Type B pancreatic cell (in vitro differentiated cells): ENCODE results near the gene JPH3. TPM values are rescaled to one million over a fixed set of nuclear protein-coding genes. Genes with fewer than 3 reads are reported as not detected.

Source experiments
- DNase-seq: peaks from one replicate; pipeline ENCODE4 v3.0.0; 2021; ENCODE audit warnings: mixed read lengths; ENCODE audit not compliant: unreplicated experiment; ENCODE audit errors: extremely low spot score
- H3K27ac Mint-ChIP-seq: 2 replicates; pipeline ENCODE4 v1.8.0; 2021; ENCODE audit warnings: mild to moderate bottlenecking, mixed read lengths
- H3K27me3 Mint-ChIP-seq: 2 replicates; pipeline ENCODE4 v1.8.0; 2021; ENCODE audit warnings: mixed read lengths
- H3K36me3 Mint-ChIP-seq: 2 replicates; pipeline ENCODE4 v1.8.0; 2021; ENCODE audit warnings: mixed read lengths
- H3K4me1 Mint-ChIP-seq: one replicate; pipeline ENCODE4 v1.8.0; 2021; ENCODE audit warnings: mixed read lengths; ENCODE audit not compliant: unreplicated experiment
- H3K4me3 Mint-ChIP-seq: 2 replicates; pipeline ENCODE4 v1.8.0; 2021; ENCODE audit warnings: mild to moderate bottlenecking, mixed read lengths
- H3K9me3 Mint-ChIP-seq: 2 replicates; pipeline ENCODE4 v1.8.0; 2021; ENCODE audit warnings: mixed read lengths
- total RNA-seq: library from RNA; stranded (reverse); gene quantifications from 2 replicates; pipeline ENCODE4 v1.2.1, GENCODE V29; 2021; ENCODE audit warnings: low replicate concordance
- TF ChIP-seq, protein P1 (sequence below): fragments of 200-600 bp; sonication (generic); conservative IDR thresholded peaks from 2 replicates; pipeline ENCODE4 v1.5.0; 2021; ENCODE audit warnings: antibody characterized with exemption, mild to moderate bottlenecking

JPH3 gene
- total RNA-seq, 1 donor from 2014 or later: 7.2 TPM

DNA sequence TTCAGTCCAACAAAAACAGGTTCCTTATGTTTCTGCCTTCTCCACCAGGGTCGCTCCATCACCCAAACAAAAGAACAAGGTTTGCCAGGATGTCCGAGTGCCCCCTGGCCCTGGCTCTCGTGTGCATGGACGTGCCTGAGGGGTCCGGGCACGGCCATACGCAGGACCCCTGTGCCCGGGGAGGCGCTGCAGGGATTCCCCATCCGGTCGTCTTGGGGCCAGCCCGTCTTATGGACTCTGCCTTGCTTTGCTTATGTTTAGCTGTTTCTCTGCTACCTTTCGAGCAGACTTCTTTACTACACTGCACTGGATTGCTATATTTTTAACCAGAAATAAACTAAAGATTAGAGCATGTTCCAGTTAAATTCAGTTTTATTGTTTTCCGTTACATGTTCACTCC is 95.5 kb downstream of the JPH3 start:
- TF ChIP-seq, protein P1, sequence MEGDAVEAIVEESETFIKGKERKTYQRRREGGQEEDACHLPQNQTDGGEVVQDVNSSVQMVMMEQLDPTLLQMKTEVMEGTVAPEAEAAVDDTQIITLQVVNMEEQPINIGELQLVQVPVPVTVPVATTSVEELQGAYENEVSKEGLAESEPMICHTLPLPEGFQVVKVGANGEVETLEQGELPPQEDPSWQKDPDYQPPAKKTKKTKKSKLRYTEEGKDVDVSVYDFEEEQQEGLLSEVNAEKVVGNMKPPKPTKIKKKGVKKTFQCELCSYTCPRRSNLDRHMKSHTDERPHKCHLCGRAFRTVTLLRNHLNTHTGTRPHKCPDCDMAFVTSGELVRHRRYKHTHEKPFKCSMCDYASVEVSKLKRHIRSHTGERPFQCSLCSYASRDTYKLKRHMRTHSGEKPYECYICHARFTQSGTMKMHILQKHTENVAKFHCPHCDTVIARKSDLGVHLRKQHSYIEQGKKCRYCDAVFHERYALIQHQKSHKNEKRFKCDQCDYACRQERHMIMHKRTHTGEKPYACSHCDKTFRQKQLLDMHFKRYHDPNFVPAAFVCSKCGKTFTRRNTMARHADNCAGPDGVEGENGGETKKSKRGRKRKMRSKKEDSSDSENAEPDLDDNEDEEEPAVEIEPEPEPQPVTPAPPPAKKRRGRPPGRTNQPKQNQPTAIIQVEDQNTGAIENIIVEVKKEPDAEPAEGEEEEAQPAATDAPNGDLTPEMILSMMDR: no peak
- Mint-ChIP-seq H3K36me3 (no peaks in the 10 kb centered on the region), H3K4me3 (no peak overlapping the region), H3K27ac (no peak overlapping the region), H3K9me3 (no peaks in the 10 kb centered on the region), H3K4me1 (no peaks in the 10 kb centered on the region), H3K27me3 (no peaks in the 10 kb centered on the region)
- DNase-seq: no peak

DNA sequence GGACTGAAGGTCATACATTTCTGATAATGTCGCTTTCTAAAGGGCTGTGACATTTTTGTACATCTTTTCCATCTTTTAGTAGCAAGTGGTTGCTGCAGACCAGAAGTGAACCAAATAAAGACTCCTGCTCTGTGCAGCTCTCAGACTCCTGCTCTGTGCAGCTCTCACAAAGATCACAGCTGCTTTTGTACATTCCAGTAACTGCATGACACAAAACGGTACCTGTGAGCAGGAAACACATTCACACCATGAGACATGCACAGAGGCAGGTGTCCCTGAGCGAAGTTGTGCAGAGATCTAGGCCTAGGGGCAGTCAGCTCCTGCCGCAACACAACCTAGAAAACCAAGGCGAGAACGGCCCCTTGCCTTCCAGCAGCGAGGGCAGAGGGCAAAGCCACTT is 95.9 kb downstream of the JPH3 start:
- Mint-ChIP-seq H3K27ac (no peak overlapping the region), H3K36me3 (no peaks in the 10 kb centered on the region), H3K27me3 (no peaks in the 10 kb centered on the region), H3K4me3 (no peak overlapping the region), H3K9me3 (no peaks in the 10 kb centered on the region), H3K4me1 (no peaks in the 10 kb centered on the region)
- TF ChIP-seq, protein P1: no peak
- DNase-seq: no peak

DNA sequence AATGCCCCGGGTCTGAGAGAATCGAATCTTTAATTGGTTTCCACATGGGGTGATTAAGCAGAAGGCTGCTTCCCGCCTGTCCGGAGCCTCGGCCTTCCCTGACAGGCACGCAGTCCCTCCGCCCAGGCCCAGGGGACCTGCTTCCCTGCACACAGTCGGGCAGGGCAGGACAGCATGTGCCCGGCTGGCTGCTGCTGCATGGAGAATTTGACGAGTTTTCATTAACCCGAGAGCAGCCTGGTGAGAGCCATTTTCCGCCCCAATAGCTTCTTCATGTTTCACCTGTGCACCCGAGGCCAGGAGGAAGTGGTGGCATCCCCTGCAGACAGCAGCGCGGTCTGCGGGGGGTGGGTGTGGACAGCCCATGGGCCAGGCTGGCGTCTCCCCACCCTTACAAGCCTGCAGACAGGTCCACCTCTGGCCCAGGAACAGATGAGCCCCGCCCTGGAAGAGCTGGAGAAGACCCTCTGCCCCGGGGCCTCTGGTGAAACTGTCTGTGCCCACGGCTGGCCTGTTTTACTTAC is 96.4 kb downstream of the JPH3 start:
- no peaks in the 10 kb centered on the region for H3K36me3 Mint-ChIP-seq
- no peak overlapping the region for H3K27ac Mint-ChIP-seq
- TF ChIP-seq, protein P1: no peak
- no peak for DNase-seq
- no peaks in the 10 kb centered on the region for H3K9me3 Mint-ChIP-seq
- H3K4me3 Mint-ChIP-seq: no peak overlapping the region
- no peaks in the 10 kb centered on the region for H3K4me1 Mint-ChIP-seq
- no peaks in the 10 kb centered on the region for H3K27me3 Mint-ChIP-seq

DNA sequence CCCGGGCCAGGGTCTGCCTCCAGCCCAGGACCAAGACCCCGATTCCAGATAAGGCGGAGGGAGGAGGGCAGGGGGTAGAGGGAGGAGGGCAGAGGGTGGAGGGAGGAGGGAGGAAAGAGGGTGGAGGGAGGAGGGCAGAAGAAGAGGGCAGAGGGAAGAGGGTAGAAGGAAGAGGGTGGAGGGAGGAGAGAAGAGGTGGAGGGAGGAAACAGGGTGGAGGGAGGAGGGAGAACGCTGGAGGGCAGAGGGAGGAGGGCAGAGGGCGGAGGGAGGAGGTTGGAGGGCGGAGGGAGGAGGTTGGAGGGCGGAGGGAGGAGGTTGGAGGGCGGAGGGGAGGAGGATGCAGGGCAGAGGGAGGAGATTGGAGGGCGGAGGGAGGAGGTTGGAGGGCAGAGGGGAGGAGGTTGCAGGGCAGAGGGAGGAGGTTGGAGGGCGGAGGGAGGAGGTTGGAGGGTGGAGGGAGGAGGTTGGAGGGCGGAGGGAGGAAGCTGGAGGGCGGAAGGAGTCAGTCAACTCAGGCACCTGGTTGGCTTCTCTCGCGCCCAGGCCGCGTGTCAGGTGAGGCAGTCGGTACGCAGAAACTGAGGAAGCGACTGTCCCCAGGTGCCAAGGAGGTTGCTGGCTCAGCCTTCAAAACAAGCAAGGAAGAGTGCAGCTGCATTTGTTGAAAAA is 98.2 kb downstream of the JPH3 start:
- H3K27me3 Mint-ChIP-seq: no peaks in the 10 kb centered on the region
- peaks cover 4% of the 10 kb centered on the region for H3K4me1 Mint-ChIP-seq
- H3K27ac Mint-ChIP-seq: no peak overlapping the region
- no peaks in the 10 kb centered on the region for H3K9me3 Mint-ChIP-seq
- no peak for DNase-seq
- H3K4me3 Mint-ChIP-seq: no peak overlapping the region
- H3K36me3 Mint-ChIP-seq: no peaks in the 10 kb centered on the region
- TF ChIP-seq, protein P1: no peak

DNA sequence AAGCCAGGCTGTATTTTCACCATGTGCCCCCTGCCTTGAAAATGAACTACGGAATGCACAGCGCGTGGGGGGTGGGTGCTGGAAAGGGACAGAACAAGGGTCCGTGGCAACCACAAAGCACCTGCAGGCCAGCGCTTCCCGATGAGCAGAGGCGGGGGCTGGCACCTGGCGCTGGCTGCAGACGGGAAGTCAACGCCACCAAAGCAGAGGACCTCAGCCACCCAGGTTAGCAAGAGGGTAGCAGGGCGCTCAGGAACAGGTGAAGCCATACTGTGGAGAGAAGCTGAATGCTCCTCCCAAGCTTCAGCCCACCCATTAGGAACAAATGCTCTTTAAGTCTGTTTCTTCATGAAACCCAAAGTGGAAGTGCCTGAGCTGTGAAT is 98.8 kb downstream of the JPH3 start:
- no peaks in the 10 kb centered on the region for H3K27me3 Mint-ChIP-seq
- TF ChIP-seq, protein P1: no peak
- H3K27ac Mint-ChIP-seq: no peak overlapping the region
- peaks cover 8% of the 10 kb centered on the region for H3K4me1 Mint-ChIP-seq
- no peak for DNase-seq
- no peaks in the 10 kb centered on the region for H3K9me3 Mint-ChIP-seq
- H3K36me3 Mint-ChIP-seq: no peaks in the 10 kb centered on the region
- no peak overlapping the region for H3K4me3 Mint-ChIP-seq

DNA sequence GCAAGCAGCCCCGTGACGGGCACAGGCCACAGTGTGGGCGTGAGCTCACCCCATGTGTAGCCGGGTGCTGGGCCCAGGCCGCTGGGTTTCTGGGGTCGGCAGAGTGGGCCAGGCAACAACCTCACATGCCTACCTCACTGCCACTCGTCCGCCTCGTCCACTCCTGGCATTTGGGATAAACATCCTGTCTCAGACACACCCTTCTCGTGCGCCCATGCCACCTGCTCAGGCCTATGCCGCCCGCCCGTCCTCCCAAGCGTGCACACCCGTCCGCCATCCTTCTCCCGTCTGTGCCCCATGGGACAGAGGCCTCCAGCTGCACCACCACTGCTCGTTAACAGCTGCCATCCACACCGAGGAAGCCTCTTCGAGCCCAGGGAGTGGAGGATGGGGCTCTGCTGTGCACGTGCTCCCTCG is 99.2 kb downstream of the JPH3 start:
- H3K4me3 Mint-ChIP-seq: no peak overlapping the region
- peaks cover 8% of the 10 kb centered on the region for H3K4me1 Mint-ChIP-seq
- no peaks in the 10 kb centered on the region for H3K27me3 Mint-ChIP-seq
- H3K36me3 Mint-ChIP-seq: no peaks in the 10 kb centered on the region
- no peak overlapping the region for H3K27ac Mint-ChIP-seq
- no peak for DNase-seq
- TF ChIP-seq, protein P1: no peak
- H3K9me3 Mint-ChIP-seq: no peaks in the 10 kb centered on the region
